Lower leg skin (tissue), 3 donors: Measurements from ENCODE around the gene PARP6.

Source experiments
- POLR2A ChIP-seq, 2 donors: fragments of 450-650 bp; IDR thresholded peaks; one replicate each; pipeline ENCODE4 v1.6.1; 2016 to 2017; ENCODE audit warnings: antibody characterized with exemption in 2 of 2, mild to moderate bottlenecking in 1 of 2, moderate library complexity in 1 of 2
- TF ChIP-seq, protein P1 (sequence below), 3 donors: fragments of 450-650 bp; IDR thresholded peaks; one replicate each; pipeline ENCODE4 v1.5.1; 2016; ENCODE audit warnings: antibody characterized with exemption in 3 of 3, mild to moderate bottlenecking in 3 of 3, moderate library complexity in 2 of 3

DNA sequence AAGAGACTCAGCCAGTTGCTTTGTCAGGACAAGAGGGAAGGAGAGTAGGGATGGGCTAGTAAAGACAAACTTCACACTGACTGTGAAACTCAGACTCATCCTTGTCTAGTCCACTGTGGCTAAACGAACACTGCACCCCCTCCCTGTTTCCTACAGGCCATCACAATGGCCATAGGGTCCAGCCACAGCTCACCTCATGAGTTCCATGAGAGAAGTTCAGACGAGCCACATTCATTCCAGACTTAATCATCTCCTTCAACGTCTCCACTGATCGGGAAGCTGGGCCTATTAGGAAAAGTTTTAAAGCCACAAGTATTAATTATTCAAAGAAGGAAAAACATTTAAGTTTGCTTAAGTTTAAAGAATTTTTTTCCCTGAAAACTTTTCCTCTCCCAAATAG lies 55.1 kb downstream of the PARP6 start:
- TF ChIP-seq, protein P1, sequence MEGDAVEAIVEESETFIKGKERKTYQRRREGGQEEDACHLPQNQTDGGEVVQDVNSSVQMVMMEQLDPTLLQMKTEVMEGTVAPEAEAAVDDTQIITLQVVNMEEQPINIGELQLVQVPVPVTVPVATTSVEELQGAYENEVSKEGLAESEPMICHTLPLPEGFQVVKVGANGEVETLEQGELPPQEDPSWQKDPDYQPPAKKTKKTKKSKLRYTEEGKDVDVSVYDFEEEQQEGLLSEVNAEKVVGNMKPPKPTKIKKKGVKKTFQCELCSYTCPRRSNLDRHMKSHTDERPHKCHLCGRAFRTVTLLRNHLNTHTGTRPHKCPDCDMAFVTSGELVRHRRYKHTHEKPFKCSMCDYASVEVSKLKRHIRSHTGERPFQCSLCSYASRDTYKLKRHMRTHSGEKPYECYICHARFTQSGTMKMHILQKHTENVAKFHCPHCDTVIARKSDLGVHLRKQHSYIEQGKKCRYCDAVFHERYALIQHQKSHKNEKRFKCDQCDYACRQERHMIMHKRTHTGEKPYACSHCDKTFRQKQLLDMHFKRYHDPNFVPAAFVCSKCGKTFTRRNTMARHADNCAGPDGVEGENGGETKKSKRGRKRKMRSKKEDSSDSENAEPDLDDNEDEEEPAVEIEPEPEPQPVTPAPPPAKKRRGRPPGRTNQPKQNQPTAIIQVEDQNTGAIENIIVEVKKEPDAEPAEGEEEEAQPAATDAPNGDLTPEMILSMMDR (IDR thresholded peaks at IDR 0.05) = no peak
- no peak for TF ChIP-seq POLR2A (IDR thresholded peaks at IDR 0.05)
